Endodermal cell (in vitro differentiated cells): Measurements from ENCODE around the gene GALNT12. TPM values are rescaled to one million over a fixed set of nuclear protein-coding genes. Genes with fewer than 3 reads are reported as not detected.
A peak's percentile ranks its signal among the peaks of the same experiment; 100 is the strongest.

Experiments used
- DNase-seq: peaks from one replicate; pipeline ENCODE4 v3.0.0-alpha.2; 2017
- H3K27ac ChIP-seq: 2 replicates; pipeline ENCODE4 v1.5.1; 2013; ENCODE audit warnings: mild to moderate bottlenecking, low read depth, low read length, moderate library complexity
- H3K27me3 ChIP-seq: 2 replicates; pipeline ENCODE4 v1.6.1; 2013; ENCODE audit warnings: mild to moderate bottlenecking, low read length, moderate library complexity; ENCODE audit not compliant: insufficient read depth, control insufficient read depth, poor library complexity, severe bottlenecking
- H3K36me3 ChIP-seq: 2 replicates; pipeline ENCODE4 v1.7.0; 2013; ENCODE audit warnings: mild to moderate bottlenecking, low read length, moderate library complexity; ENCODE audit not compliant: control insufficient read depth, insufficient read depth
- H3K4me1 ChIP-seq: one replicate; pipeline ENCODE4 v1.7.0; 2013; ENCODE audit warnings: low read length; ENCODE audit not compliant: control insufficient read depth, insufficient read depth
- H3K4me3 ChIP-seq: 2 replicates; pipeline ENCODE4 v1.5.1; 2013; ENCODE audit warnings: mild to moderate bottlenecking, low read length, moderate library complexity
- H3K9ac ChIP-seq: 2 replicates; pipeline ENCODE4 v1.6.1; 2013; ENCODE audit warnings: mild to moderate bottlenecking, low read length, moderate library complexity; ENCODE audit not compliant: poor library complexity, severe bottlenecking; ENCODE audit errors: extremely low read depth
- H3K9me3 ChIP-seq: 2 replicates; pipeline ENCODE4 v1.6.1; 2013; ENCODE audit warnings: mild to moderate bottlenecking, low read length, moderate library complexity; ENCODE audit not compliant: control insufficient read depth
- H3K27ac Mint-ChIP-seq: 2 replicates; pipeline ENCODE4 v1.8.0; 2020; ENCODE audit warnings: mixed read lengths
- H3K27me3 Mint-ChIP-seq: 2 replicates; pipeline ENCODE4 v1.8.0; 2021; ENCODE audit warnings: mild to moderate bottlenecking, mixed read lengths; ENCODE audit not compliant: insufficient read depth
- H3K36me3 Mint-ChIP-seq: 2 replicates; pipeline ENCODE4 v1.8.0; 2020; ENCODE audit warnings: low read depth, mixed read lengths
- H3K4me1 Mint-ChIP-seq: 2 replicates; pipeline ENCODE4 v1.8.0; 2020; ENCODE audit warnings: mixed read lengths
- H3K4me3 Mint-ChIP-seq: 2 replicates; pipeline ENCODE4 v1.8.0; 2020; ENCODE audit warnings: mild to moderate bottlenecking, moderate library complexity, mixed read lengths
- H3K9me3 Mint-ChIP-seq: 2 replicates; pipeline ENCODE4 v1.8.0; 2020; ENCODE audit warnings: mild to moderate bottlenecking, mixed read lengths
- CTCF ChIP-seq: fragments of 200-600 bp; sonication (generic); conservative IDR thresholded peaks from 2 replicates; pipeline ENCODE4 v1.5.0; 2021; ENCODE audit warnings: antibody characterized with exemption, mild to moderate bottlenecking
- WGBS, 2 experiments: methylation state at CpG; one replicate each; pipeline versions ENCODE4 v1.1.5 to v1.1.7; 2013; ENCODE audit warnings: missing lambda C conversion rate in 2 of 2, mixed read lengths in 1 of 2; ENCODE audit not compliant: insufficient coverage in 1 of 2, insufficient read length in 1 of 2; 5-methylcytosine and 5-hydroxymethylcytosine counted together
- total RNA-seq, 2 donors: library from RNA; stranded (reverse); fragmentation: NEBNext Ultra II Directional in 1 of 2; extraction: Animal tissue kit (Norgen Biotek cat#: 25700) in 1 of 2; gene quantifications; 2 replicates in 1 of 2; 3 replicates in 1 of 2; pipeline ENCODE4 v1.2.1, GENCODE V29; 2021

GALNT12 gene
- total RNA-seq, 2 donors from 2014 or later, result 24.0 to 56.3 TPM

GRCh38 chr9:98850851-98851729 lies 43.6 kb downstream of the GALNT12 start:
- peak overlapping the region; percentile 73 for H3K27ac Mint-ChIP-seq
- peak overlapping the region; percentile 10 for H3K4me3 ChIP-seq
- H3K27me3 ChIP-seq, result no peaks in the 10 kb centered on the region
- peaks cover 9% of the 10 kb centered on the region for H3K9me3 Mint-ChIP-seq
- no peak for TF ChIP-seq CTCF
- WGBS, 2 experiments, result 60 to 94% methylated on average over 5 to 11 of the region's 11 CpGs
- no peak overlapping the region for H3K9ac ChIP-seq
- no peaks in the 10 kb centered on the region for H3K36me3 ChIP-seq
- H3K4me3 Mint-ChIP-seq, result no peak overlapping the region
- peaks cover 34% of the 10 kb centered on the region for H3K4me1 ChIP-seq
- peaks cover 10% of the 10 kb centered on the region for H3K9me3 ChIP-seq
- peak; percentile 90 for DNase-seq
- H3K36me3 Mint-ChIP-seq, result peaks cover 3% of the 10 kb centered on the region
- H3K27me3 Mint-ChIP-seq, result no peaks in the 10 kb centered on the region
- peaks cover 34% of the 10 kb centered on the region for H3K4me1 Mint-ChIP-seq
- no peak overlapping the region for H3K27ac ChIP-seq

- Mint-ChIP-seq H3K27ac (peak overlapping the region; percentile 73), H3K4me1 (peaks cover 38% of the 10 kb centered on the region), H3K27me3 (no peaks in the 10 kb centered on the region), H3K4me3 (no peak overlapping the region), H3K36me3 (no peaks in the 10 kb centered on the region), H3K9me3 (peaks cover 10% of the 10 kb centered on the region)
- 88 to 96% methylated on average over 4 to 6 of the region's 6 CpGs for WGBS, 2 experiments
- H3K27me3 ChIP-seq, result no peaks in the 10 kb centered on the region
- peak overlapping the region; percentile 10 for H3K4me3 ChIP-seq
- no peak overlapping the region for H3K9ac ChIP-seq
- peaks cover 14% of the 10 kb centered on the region for H3K9me3 ChIP-seq
- H3K27ac ChIP-seq, result no peak overlapping the region
- H3K36me3 ChIP-seq, result no peaks in the 10 kb centered on the region
- DNase-seq, result no peak
- peaks cover 34% of the 10 kb centered on the region for H3K4me1 ChIP-seq
- TF ChIP-seq CTCF, result no peak
These were observed 44.4 kb downstream of the GALNT12 start for GRCh38 chr9:98851730-98852459.

GRCh38 chr9:98852460-98852734 lies 44.9 kb downstream of the GALNT12 start:
- Mint-ChIP-seq H3K4me3 (no peak overlapping the region), H3K9me3 (peaks cover 10% of the 10 kb centered on the region), H3K36me3 (no peaks in the 10 kb centered on the region), H3K27ac (peak overlapping the region; percentile 32), H3K4me1 (peaks cover 43% of the 10 kb centered on the region), H3K27me3 (no peaks in the 10 kb centered on the region)
- Histone ChIP-seq H3K27ac (no peak overlapping the region), H3K36me3 (no peaks in the 10 kb centered on the region), H3K4me3 (no peak overlapping the region), H3K9me3 (peaks cover 14% of the 10 kb centered on the region), H3K27me3 (no peaks in the 10 kb centered on the region), H3K4me1 (peaks cover 34% of the 10 kb centered on the region), H3K9ac (no peak overlapping the region)
- DNase-seq, result no peak
- 88 to 92% methylated on average over 2 to 6 of the region's 6 CpGs for WGBS, 2 experiments
- no peak for TF ChIP-seq CTCF
